SK-N-SH (cell line): ENCODE results near the gene PTH2.

Experiments used
- EP300 ChIP-seq, 2 experiments: IDR thresholded peaks; 2 replicates each; pipeline versions ENCODE4 v1.4.0 to v1.6.1; 2012; ENCODE audit warnings: borderline replicate concordance in 1 of 2, low read depth in 1 of 2, low read length in 1 of 2
- FOXM1 ChIP-seq: IDR thresholded peaks from 2 replicates; pipeline ENCODE4 v1.4.0; 2012; ENCODE audit warnings: low read depth, mild to moderate bottlenecking
- MAX ChIP-seq: IDR thresholded peaks from 2 replicates; pipeline ENCODE4 v1.4.0; 2012; ENCODE audit warnings: low read depth
- MXI1 ChIP-seq: IDR thresholded peaks from 2 replicates; pipeline ENCODE4 v1.6.1; 2012; ENCODE audit warnings: mild to moderate bottlenecking, low read depth, low read length, improper control_type of control experiment
- POLR2AphosphoS5 ChIP-seq: IDR thresholded peaks from 2 replicates; pipeline ENCODE4 v1.6.1; 2012; ENCODE audit warnings: low read depth, low read length
- TCF12 ChIP-seq: IDR thresholded peaks from 2 replicates; pipeline ENCODE4 v1.4.0; 2012
- TEAD4 ChIP-seq: IDR thresholded peaks from 2 replicates; pipeline ENCODE4 v1.4.0; 2012; ENCODE audit warnings: mild to moderate bottlenecking, borderline replicate concordance; ENCODE audit not compliant: insufficient read depth
- USF2 ChIP-seq: fragments of 150-350 bp; IDR thresholded peaks from 2 replicates; pipeline ENCODE4 v1.6.1; 2017; ENCODE audit warnings: antibody characterized with exemption, low read length, low read depth, borderline replicate concordance
- TF ChIP-seq, protein P1 (sequence below): IDR thresholded peaks from 2 replicates; pipeline ENCODE4 v1.6.1; 2012; ENCODE audit warnings: mild to moderate bottlenecking, low read depth, low read length, moderate library complexity
- TF ChIP-seq, protein P2 (sequence below): fragments of 200-600 bp; sonication (generic); IDR thresholded peaks from 2 replicates; pipeline ENCODE4 v1.6.1; 2017; ENCODE audit warnings: antibody characterized with exemption, mild to moderate bottlenecking, moderate library complexity

DNA sequence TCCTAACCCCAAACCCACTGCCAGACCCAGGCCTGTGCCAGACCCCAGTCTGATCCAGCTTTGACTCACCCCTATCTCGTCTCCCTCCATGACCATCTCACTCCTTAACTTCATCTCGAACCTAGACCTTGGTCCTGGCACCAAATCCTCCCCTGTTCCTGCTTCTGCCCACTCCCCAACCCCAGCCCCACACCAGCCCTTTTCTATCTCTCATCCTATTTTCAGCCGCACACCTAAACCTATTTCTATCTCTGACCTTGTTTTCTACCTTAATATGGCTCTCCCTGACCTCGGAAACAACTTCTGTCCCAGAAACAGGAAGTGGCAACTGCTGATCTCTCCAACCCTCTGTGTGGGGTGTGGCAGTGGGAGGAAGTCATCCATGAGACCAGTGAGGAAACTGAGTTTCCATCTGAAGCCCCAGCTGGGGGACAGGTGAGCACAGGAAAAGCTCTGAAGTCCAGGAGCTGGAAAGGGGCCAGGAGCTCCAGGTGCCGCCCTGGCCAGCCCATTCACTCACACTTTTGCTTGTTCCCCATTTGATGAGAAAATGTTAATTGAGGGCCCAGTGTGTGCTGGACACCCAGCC, 13.7 kb downstream of the PTH2 start:
- no peak for TF ChIP-seq EP300 (IDR thresholded peaks at IDR 0.05; ENCODE audit: borderline replicate concordance in 1 of 2, low read depth in 1 of 2, low read length in 1 of 2)
- TF ChIP-seq, protein P1, sequence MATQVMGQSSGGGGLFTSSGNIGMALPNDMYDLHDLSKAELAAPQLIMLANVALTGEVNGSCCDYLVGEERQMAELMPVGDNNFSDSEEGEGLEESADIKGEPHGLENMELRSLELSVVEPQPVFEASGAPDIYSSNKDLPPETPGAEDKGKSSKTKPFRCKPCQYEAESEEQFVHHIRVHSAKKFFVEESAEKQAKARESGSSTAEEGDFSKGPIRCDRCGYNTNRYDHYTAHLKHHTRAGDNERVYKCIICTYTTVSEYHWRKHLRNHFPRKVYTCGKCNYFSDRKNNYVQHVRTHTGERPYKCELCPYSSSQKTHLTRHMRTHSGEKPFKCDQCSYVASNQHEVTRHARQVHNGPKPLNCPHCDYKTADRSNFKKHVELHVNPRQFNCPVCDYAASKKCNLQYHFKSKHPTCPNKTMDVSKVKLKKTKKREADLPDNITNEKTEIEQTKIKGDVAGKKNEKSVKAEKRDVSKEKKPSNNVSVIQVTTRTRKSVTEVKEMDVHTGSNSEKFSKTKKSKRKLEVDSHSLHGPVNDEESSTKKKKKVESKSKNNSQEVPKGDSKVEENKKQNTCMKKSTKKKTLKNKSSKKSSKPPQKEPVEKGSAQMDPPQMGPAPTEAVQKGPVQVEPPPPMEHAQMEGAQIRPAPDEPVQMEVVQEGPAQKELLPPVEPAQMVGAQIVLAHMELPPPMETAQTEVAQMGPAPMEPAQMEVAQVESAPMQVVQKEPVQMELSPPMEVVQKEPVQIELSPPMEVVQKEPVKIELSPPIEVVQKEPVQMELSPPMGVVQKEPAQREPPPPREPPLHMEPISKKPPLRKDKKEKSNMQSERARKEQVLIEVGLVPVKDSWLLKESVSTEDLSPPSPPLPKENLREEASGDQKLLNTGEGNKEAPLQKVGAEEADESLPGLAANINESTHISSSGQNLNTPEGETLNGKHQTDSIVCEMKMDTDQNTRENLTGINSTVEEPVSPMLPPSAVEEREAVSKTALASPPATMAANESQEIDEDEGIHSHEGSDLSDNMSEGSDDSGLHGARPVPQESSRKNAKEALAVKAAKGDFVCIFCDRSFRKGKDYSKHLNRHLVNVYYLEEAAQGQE = no peak
- TF ChIP-seq FOXM1 = no peak
- TF ChIP-seq TCF12 = no peak
- TF ChIP-seq TEAD4 = no peak
- no peak for TF ChIP-seq USF2
- TF ChIP-seq, protein P2, sequence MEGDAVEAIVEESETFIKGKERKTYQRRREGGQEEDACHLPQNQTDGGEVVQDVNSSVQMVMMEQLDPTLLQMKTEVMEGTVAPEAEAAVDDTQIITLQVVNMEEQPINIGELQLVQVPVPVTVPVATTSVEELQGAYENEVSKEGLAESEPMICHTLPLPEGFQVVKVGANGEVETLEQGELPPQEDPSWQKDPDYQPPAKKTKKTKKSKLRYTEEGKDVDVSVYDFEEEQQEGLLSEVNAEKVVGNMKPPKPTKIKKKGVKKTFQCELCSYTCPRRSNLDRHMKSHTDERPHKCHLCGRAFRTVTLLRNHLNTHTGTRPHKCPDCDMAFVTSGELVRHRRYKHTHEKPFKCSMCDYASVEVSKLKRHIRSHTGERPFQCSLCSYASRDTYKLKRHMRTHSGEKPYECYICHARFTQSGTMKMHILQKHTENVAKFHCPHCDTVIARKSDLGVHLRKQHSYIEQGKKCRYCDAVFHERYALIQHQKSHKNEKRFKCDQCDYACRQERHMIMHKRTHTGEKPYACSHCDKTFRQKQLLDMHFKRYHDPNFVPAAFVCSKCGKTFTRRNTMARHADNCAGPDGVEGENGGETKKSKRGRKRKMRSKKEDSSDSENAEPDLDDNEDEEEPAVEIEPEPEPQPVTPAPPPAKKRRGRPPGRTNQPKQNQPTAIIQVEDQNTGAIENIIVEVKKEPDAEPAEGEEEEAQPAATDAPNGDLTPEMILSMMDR = no peak
- no peak for TF ChIP-seq MAX
- no peak for TF ChIP-seq POLR2AphosphoS5
- TF ChIP-seq MXI1 = no peak
